Skeletal muscle tissue (tissue), 4 donors: ENCODE results near the gene NCOA3. TPM values are rescaled to one million over a fixed set of nuclear protein-coding genes. Genes with fewer than 3 reads are reported as not detected.
"Not testable (repeated sequence)": the region's sequence is repeated elsewhere in the genome, so short reads cannot be mapped to it uniquely, and the experiment has no call there.

ENCODE experiments used
- H3K27ac ChIP-seq: one replicate; pipeline ENCODE4 v1.7.0; 2013; ENCODE audit warnings: mild to moderate bottlenecking, low read depth, low read length, inconsistent platforms
- H3K27me3 ChIP-seq, 3 donors: one replicate each; pipeline ENCODE4 v1.7.0; 2013; ENCODE audit warnings: low read length in 3 of 3; ENCODE audit not compliant: control insufficient read depth in 3 of 3, insufficient read depth in 3 of 3
- H3K36me3 ChIP-seq, 3 donors: one replicate each; pipeline ENCODE4 v1.7.0; 2013; ENCODE audit warnings: low read length in 3 of 3; ENCODE audit not compliant: control insufficient read depth in 3 of 3, insufficient read depth in 3 of 3
- H3K4me1 ChIP-seq, 3 donors: one replicate each; pipeline ENCODE4 v1.7.0; 2013; ENCODE audit warnings: low read length in 3 of 3, mild to moderate bottlenecking in 3 of 3; ENCODE audit not compliant: control insufficient read depth in 3 of 3, insufficient read depth in 3 of 3
- H3K4me3 ChIP-seq, 3 donors: one replicate each; pipeline ENCODE4 v1.7.0; 2013; ENCODE audit warnings: low read length in 3 of 3
- H3K9ac ChIP-seq, 3 donors: one replicate each; pipeline ENCODE4 v1.7.0; 2013; ENCODE audit warnings: low read length in 3 of 3, mild to moderate bottlenecking in 3 of 3, moderate library complexity in 2 of 3, low read depth in 1 of 3
- H3K9me3 ChIP-seq, 3 donors: one replicate each; pipeline ENCODE4 v1.7.0; 2013; ENCODE audit warnings: low read length in 3 of 3; ENCODE audit not compliant: control insufficient read depth in 3 of 3
- total RNA-seq: library from RNA; depleted of rRNA; stranded (reverse); fragments of >200 nt; gene quantifications from one replicate; pipeline ENCODE4 v1.2.3, GENCODE V29; 2014
- donor health status: Osteomylitis.

Gene NCOA3
- total RNA-seq, 1 donor from 2014 or later: 25.6 TPM

DNA sequence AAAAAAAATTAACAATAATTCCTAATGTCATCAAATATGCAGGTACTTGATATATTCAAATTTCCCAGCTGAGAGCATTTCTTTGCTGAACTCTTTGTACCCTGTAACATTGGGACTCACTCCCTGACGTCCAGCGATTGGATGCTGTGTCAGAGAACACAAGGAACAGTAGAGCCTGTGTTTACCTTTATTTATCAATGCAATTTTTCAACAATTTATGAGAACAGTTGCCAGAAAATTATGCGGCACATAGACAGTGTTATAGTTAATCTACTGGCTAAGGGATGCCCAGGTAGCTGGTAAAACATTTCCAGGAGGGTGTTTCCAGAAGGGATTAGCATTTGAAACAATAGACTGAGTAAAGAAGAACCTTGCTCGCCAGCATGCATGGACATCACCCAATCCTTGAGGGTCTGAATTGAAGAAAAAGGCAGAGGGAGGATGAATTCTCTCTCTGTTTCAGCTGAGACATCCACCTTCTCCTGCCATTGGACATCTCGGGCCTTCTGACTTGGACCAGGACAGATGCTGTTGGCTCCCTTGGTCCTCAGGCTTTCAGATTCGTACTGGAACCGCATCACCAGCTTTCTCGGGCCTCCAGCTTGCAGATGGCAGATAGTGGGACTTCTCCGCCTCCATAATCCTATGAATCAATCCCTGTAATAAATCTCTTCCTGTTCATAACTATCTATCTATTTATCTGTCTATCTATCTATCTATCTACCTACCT, 42.2 kb upstream of the NCOA3 start:
- H3K4me1 ChIP-seq: peaks cover 5 to 8% (median 7%) of the 10 kb centered on the region in 3 donors
- H3K4me3 ChIP-seq: no peak overlapping the region
- no peaks in the 10 kb centered on the region for H3K9me3 ChIP-seq
- no peak overlapping the region for H3K9ac ChIP-seq
- no peaks in the 10 kb centered on the region for H3K27me3 ChIP-seq
- H3K36me3 ChIP-seq: no peaks in the 10 kb centered on the region
- H3K27ac ChIP-seq: no peak overlapping the region

GRCh38 chr20:47460761-47461112, 41.0 kb upstream of the NCOA3 start:
- peaks cover 7 to 13% (median 11%) of the 10 kb centered on the region in 3 donors for H3K4me1 ChIP-seq
- not testable (repeated sequence) for H3K27me3 ChIP-seq, H3K36me3 ChIP-seq, H3K4me3 ChIP-seq, H3K9ac ChIP-seq, H3K9me3 ChIP-seq, H3K27ac ChIP-seq

- Histone ChIP-seq H3K4me1 (peaks cover 7 to 13% (median 11%) of the 10 kb centered on the region in 3 donors), H3K9me3 (no peaks in the 10 kb centered on the region), H3K9ac (no peak overlapping the region), H3K27me3 (no peaks in the 10 kb centered on the region), H3K4me3 (no peak overlapping the region), H3K27ac (no peak overlapping the region), H3K36me3 (no peaks in the 10 kb centered on the region)
Observed at GRCh38 chr20:47461120-47461685, 40.5 kb upstream of the NCOA3 start.

GRCh38 chr20:47461906-47462305, 39.8 kb upstream of the NCOA3 start:
- not testable (repeated sequence) for H3K9ac ChIP-seq, H3K9me3 ChIP-seq, H3K4me3 ChIP-seq, H3K36me3 ChIP-seq, H3K27me3 ChIP-seq, H3K27ac ChIP-seq
- H3K4me1 ChIP-seq: peaks cover 7 to 13% (median 11%) of the 10 kb centered on the region in 3 donors

DNA sequence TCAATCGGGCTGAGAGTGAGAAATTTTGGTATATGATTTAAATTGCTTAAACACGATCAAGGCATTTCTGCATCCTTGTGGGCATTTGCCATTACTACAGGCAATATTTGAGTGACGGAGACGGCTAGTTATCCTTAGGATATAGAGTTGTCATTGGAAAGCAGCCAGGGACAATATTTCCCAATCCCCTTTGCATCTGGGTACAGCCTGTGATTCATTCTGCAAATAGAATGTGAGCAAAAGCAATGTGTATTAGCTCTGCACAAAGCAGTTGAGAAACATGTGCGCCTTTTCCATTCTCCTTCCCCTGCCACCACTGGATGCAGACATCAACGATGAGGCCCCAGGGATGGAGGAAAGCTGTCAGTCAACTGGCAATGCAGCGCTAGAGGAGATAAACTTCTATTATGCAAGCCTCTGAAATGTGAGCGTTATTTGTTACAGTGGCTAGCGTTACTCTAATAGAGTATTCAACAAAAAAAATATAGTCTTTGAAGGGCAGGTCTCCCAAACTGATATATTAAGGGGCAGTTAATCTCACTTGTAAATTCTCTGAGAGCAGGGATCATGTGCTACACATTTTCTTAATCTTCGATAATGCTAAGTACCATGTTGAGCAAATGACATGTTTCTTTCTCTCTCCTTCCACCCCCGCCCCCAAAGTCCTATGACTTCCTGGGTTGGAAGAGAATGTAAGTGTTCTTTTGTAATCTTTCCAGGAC, 37.1 kb upstream of the NCOA3 start:
- Histone ChIP-seq H3K27me3 (no peaks in the 10 kb centered on the region), H3K4me1 (peaks cover 7 to 13% (median 11%) of the 10 kb centered on the region in 3 donors), H3K9ac (no peak overlapping the region), H3K27ac (peak overlapping the region; percentile 15), H3K9me3 (no peaks in the 10 kb centered on the region), H3K4me3 (no peak overlapping the region), H3K36me3 (no peaks in the 10 kb centered on the region)

DNA sequence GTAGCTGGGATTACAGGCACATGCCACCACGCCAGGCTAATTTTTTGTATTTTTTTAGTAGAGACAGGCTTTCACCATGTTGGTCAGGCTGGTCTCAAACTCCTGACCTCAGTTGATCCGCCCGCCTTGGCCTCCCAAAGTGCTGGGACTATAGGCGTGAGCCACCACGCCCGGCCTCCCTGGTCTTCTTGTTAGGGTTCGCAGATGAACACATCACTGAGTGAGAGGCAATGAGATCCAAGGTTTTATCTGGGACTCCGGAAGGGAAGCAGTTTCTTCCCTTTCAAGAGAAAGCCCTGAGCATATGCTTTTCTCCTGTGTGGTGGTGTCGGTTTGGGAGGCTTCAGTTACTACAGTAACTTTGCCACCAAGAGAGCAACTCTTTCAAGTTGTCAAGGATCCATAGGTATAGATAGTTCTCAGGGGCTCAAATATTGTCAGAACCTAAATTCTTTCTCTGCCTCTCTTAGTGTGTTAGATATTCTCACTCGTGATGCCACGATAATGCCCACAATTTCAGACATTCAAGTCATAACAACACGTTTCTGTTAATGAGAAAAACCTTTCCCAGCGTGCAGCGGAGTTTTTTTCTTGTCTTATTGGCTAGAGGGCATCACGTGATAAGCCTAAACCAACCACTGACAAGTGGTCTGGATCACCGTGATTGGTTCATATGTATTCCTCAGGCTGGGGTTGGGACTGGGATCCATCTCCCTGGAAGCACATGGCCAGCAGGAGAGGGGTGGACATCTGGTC, 36.2 kb upstream of the NCOA3 start:
- Histone ChIP-seq H3K4me1 (peaks cover 7 to 13% (median 11%) of the 10 kb centered on the region in 3 donors), H3K27ac (no peak overlapping the region)

GRCh38 chr20:47466213-47466612, 35.5 kb upstream of the NCOA3 start:
- Histone ChIP-seq H3K27ac (no peak overlapping the region), H3K27me3 (no peaks in the 10 kb centered on the region), H3K9me3 (no peaks in the 10 kb centered on the region)

More for the DNA sequence above, 36.2 kb upstream of the NCOA3 start:
- H3K9me3 ChIP-seq: no peaks in the 10 kb centered on the region
- no peaks in the 10 kb centered on the region for H3K36me3 ChIP-seq
- H3K27me3 ChIP-seq: no peaks in the 10 kb centered on the region
- no peak overlapping the region for H3K9ac ChIP-seq
- H3K4me3 ChIP-seq: no peak overlapping the region

DNA sequence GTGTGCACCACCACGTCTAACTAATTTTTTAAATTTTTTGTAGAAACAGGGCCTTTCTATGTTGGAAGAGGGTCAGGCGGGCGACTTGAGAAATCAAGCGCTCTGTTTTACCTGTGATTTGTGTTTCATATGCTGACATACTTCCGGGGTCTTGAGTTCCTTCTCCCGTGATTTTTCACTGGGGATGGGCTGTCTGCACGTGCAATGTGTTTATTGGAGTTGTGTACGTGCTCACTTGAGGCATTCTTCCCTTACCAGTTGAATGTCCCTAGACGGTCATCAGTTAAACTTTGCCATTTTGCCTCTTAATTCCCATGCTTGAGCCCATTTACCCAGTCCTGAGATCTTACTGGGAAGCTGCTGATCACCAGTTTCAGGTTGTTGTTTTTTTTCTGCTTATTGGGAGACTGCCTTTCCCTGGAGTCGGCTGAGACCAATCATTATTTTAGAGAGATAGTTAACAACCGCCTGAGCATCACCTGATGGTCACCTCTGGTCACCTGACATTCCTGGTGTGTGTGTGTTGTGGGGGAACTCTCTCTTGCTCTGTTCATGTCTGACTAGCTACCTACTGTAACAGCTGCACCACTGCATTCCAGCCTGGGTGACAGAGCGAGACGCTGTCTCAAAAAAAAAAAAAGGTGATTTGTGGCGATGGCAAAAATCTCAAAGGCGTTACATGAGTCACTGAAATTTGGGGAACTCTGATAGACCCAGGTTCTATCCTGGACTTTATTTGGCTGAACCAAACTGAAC, 34.8 kb upstream of the NCOA3 start:
- Histone ChIP-seq H3K27me3 (no peaks in the 10 kb centered on the region), H3K4me3 (no peak overlapping the region), H3K4me1 (peaks cover 7 to 13% (median 11%) of the 10 kb centered on the region in 3 donors), H3K9me3 (no peaks in the 10 kb centered on the region), H3K27ac (no peak overlapping the region), H3K9ac (no peak overlapping the region), H3K36me3 (no peaks in the 10 kb centered on the region)

More at GRCh38 chr20:47466213-47466612, 35.5 kb upstream of the NCOA3 start:
- no peak overlapping the region for H3K4me3 ChIP-seq
- peaks cover 7 to 13% (median 11%) of the 10 kb centered on the region in 3 donors for H3K4me1 ChIP-seq
- no peak overlapping the region for H3K9ac ChIP-seq
- H3K36me3 ChIP-seq: no peaks in the 10 kb centered on the region

GRCh38 chr20:47468290-47469050, 33.2 kb upstream of the NCOA3 start:
- Histone ChIP-seq H3K27ac (no peak overlapping the region), H3K27me3 (no peaks in the 10 kb centered on the region), H3K36me3 (no peaks in the 10 kb centered on the region), H3K4me1 (peaks cover 7 to 13% (median 11%) of the 10 kb centered on the region in 3 donors), H3K9ac (no peak overlapping the region), H3K9me3 (no peaks in the 10 kb centered on the region), H3K4me3 (no peak overlapping the region)
